ENCODE results near the gene SIN3A. TPM values are rescaled to one million over a fixed set of nuclear protein-coding genes. Genes with fewer than 3 reads are reported as not detected.

SIN3A gene
- total and polyA plus RNA-seq, 9 of the 15 experiments (the other 6 are each of a cell fraction or from before 2014, with no cell fraction given): 11.1 to 70.3 (median 25.3) TPM

- TF ChIP-seq ZMIZ1 (IDR thresholded peaks at IDR 0.05; ENCODE audit: low read depth in 2 of 2, low read length in 2 of 2) (no peak), DACH1 (IDR thresholded peaks at IDR 0.05; ENCODE audit: partially characterized antibody) (no peak), TBL1XR1 (IDR thresholded peaks at IDR 0.05; ENCODE audit: low read length in 2 of 2) (no peak), STAG1 (CRISPR knock-in tag; IDR thresholded peaks at IDR 0.05; ENCODE audit: borderline replicate concordance) (0 out of 2 replicates have a peak, but pooled peaks have one; percentile 34), SNIP1 (IDR thresholded peaks at IDR 0.05; ENCODE audit: low read depth) (no peak), BCLAF1 (IDR thresholded peaks at IDR 0.05; ENCODE audit: borderline replicate concordance in 1 of 2, control insufficient read depth in 1 of 2, low read depth in 2 of 2, low read length in 1 of 2) (no peak), BRD9 (IDR thresholded peaks at IDR 0.05; ENCODE audit: low read depth, partially characterized antibody) (no peak), TAF9B (IDR thresholded peaks at IDR 0.05; ENCODE audit: partially characterized antibody) (no peak), ZNF217 (CRISPR knock-in tag; IDR thresholded peaks at IDR 0.05) (no peak), SNRNP70 (optimal IDR thresholded peaks at IDR 0.05; ENCODE audit: low read depth, low read length) (no peak), RHOXF2B (CRISPR knock-in tag; conservative IDR thresholded peaks at IDR 0.05) (no peak)
These were observed 104.1 kb downstream of the SIN3A start (continued) for GRCh38 chr15:75347222-75348033.

Data from K562 (cell line).